DMS 273 treated with DMSO at 0.1 percent for 48 hours (cell line): Measurements from ENCODE around the gene LTA4H.
"Not testable (repeated sequence)": the region's sequence is repeated elsewhere in the genome, so short reads cannot be mapped to it uniquely, and the experiment has no call there.

Experiments used
- DNase-seq: peaks from one replicate; lab custom pipeline; 2025; lab: John Stamatoyannopoulos, UW

The LTA4H gene

DNA sequence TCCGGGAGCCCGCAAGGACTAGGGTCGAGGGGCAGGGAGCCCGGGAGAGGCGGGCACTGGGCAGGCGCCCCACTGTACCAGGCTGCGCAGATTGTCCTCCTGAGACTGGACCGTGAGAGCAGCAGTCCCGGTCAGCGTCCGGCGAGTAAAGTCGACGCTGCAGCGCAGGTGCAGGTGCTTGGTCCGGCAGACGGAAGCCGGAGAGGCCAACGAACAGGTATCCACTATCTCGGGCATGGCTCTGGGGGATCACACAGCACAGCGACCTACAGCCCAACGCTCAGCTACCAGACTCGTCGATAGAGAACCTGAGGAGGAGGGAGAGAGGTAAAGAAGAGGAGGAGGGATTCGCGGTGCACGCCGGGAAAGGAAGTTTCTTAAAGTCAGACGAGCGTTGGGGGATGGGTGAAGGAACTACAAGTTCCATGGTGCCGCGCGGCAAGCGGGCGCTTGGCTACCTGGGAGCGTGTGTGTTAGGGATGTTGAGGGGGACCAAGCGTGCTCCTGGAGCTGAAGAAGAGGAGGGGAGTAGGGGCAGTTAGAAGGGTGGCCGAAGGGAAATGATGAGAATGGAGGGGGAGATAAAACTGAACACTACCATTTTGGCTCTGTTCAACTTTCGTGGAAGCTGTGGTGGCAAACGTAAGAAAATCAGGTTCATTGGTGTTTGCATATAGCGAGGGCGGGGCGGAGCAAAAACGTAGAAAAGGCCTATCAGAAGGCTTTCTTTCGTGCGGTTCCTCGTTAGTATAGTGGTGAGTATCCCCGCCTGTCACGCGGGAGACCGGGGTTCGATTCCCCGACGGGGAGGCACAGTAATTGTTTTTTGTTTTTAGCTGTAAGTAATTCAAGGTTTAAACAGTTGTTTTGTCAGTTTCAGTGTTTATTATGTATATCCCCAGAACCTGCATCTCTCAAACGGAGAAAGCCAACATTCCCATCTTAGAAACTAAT is at the start of gene LTA4H:
TSS of gene LTA4H (minus strand) at position 305 of the 954 bp plus-strand sequence. CDS start at position 237, 68 bp downstream.
- DNase-seq, result peak; percentile 97

- no peak for DNase-seq
Measured at GRCh38 chr12:96084624-96085023, 49.2 kb upstream of the LTA4H start.

DNA sequence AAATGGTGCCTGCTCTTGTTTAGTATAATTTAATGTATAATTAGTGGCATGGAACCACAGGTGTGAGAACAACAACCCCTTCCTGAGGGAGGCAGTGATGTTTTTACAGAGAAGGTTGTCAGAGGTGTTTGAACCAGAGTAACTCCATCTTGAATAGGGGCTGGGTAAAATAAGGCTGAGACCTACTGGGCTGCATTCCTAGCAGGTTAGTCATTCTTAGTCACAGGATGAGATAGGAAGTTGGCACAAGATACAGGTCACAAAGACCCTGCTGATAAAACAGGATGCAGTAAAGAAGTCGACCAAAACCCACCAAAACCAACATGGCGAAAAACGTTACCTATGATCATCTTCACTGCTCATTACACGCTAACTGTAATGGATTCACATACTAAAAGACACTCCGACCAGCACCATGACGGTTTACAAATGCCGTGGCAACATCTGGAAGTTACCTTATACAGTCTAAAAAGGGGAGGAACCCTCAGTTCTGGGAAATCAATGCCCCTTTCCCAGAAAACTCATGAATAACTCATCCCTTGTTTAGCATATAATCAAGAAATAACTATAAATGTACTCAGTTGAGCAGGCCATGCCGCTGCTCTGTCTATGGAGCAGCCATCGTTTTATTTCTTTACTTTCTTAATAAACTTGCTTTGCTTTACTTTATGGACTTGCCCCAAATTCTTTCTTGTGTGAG is 47.8 kb upstream of the LTA4H start:
- no peak for DNase-seq

- DNase-seq, result no peak
Measured at GRCh38 chr12:96081596-96081995, 46.2 kb upstream of the LTA4H start.

DNA sequence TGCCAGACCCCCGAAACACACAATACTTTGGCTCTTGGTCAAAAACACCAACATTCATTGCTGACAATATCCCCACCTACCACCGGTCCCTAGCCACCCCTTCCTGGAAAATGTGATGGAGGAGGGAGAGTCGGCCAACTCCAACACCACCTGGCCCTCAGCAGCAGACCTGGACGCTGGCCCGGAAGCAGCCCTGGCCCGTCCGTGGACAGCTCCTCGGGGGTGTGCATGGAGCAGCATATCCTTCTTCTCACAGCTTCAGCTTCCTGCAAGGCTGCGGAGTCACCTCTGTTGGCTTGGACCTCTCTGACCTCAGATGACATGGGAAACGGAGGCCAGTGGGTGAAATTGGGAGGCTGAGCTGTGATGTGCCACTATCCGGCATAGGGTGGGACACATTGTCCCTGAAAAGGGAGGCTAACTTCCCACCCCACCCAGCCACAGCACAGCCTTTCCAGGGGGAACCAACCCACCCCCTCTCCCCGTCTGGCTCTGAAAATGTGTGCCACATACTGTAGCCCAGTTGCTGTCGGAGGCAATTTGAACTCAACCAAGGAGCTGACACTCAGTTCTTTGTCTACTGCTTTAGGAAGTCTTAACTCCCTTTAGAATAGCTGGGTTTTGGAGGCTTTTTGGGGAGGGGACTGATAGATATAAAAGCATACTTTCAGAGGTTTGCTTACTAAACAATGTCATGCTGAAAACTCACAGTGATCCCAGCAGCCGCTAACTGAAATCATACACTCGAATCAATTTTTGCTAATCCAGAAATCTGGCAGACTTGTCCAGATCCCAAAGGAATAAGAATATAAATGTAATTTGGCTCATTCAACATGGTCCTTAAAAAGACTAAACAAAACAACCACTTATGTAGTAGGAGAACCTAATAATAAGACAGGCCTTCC is 43.1 kb upstream of the LTA4H start:
- no peak for DNase-seq

GRCh38 chr12:96077081-96077480 is 41.7 kb upstream of the LTA4H start:
- no peak for DNase-seq

GRCh38 chr12:96075560-96075959 is 40.2 kb upstream of the LTA4H start:
- DNase-seq, result no peak

DNA sequence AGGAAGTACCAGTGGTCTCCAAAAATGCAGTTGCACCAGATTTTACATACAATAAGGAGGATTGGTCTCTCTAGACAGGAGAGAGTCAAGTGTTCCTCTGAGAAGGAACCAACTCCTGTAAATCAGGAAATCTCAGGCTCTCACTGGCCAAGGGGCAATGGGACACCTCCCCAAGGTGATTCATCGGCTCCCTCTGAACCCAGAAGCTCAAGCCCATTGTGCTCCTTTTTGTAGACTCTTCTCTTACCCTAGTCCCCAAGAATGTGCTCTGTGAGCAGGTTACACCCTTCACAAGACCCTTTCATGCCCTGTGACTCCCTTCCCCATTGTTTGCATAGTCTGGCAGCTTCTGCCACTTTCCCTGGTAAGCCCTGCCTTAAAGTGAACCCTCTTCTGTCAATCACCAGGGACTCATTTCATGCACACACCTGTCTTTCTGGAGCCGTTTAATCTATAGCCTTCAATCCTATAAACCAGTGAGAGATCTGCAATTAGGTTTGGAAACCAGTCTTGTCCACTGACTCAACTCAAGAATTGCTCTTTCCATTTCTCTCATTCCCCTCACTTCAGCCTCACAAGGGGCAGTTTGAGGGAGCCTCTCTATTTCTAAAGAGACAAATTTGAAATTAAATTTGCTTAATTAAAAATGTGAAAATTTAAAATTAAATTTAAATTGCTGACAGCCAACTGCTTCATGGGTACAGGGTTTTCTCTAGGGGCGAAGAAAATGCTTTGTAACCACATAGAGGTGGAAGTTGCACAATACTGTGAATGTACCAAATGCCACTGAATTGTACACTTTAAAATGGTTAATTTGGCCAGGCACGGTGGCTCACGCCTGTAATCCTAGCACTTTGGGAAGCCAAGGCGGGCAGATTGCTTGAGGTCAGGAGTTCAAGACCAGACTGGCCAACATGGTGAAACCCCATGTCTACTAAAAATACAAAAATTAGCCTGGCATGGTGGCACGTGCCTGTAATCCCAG is 38.3 kb upstream of the LTA4H start:
- DNase-seq, result no peak

DNA sequence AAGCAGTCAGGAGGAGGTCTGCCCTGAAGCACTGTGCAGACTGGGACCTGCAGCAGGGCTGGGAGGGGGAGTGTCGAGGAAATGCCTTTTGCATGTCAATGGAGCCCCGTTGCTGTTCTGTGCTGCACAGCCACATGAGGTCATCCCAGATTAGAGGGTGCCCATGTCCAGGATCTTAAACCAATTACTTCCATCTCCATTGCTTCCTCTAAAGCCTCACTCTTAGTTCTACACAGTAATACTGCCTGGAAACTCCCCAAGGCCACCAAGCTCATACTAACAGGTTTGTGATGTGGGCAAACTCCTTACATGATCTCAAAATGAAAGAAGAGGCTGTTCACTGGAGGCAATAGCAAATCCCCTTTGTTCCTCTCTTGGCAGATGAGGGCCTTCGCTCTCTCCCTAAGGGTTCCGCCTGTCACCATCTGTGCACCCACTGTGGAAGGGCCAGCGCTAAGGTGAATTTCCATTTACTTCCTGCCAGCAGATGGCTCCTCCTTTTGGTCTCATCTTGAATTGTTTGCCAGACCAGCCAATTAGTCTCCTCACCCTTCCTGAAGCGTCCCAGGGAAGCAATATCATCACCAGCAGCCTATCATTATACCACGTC is 35.4 kb upstream of the LTA4H start:
- DNase-seq, result peak; percentile 88

- no peak for DNase-seq
Measured at GRCh38 chr12:96069511-96070231, 34.3 kb upstream of the LTA4H start.

GRCh38 chr12:96068636-96069035 is 33.2 kb upstream of the LTA4H start:
- no peak for DNase-seq

GRCh38 chr12:96068111-96068510 is 32.7 kb upstream of the LTA4H start:
- DNase-seq, result no peak

DNA sequence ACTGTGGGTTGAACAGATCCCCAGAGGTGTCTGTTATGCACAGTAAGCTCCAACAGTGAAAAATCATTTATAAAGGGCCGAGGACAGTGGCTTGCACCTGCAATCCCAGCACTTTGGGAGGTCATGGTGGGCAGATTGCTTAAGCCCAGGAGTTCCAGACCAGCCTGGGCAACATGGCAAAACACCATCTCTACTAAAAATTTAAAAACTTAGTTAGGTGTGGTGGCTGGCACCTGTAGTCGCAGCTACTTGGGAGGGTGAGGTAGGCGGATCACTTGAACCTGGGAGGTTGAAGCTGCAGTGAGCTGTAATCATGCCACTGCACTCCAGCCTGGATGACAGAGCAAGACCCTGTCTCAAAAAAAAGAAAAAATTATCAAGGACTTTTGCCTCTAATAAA is 30.4 kb upstream of the LTA4H start:
- DNase-seq, result not testable (repeated sequence)

DNA sequence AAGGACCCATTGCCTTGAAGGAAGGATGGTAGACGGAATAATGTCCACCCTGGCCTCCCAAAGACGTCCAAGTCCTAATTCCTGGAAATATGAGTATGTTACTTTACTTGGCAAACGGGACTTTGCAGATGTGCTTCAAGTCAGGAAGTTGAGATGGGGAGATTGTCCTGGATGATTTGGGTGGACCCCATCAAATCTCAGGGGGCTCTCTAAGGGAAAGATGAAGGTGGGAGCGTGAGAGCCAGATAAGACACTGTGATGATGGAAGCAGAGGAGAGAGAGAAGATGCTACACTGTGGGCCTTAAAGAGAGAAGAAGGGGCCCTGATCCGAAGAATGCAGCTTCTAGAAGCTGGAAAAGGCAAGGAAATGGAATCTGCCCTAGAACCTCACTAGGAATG is 29.6 kb upstream of the LTA4H start:
- no peak for DNase-seq

DNA sequence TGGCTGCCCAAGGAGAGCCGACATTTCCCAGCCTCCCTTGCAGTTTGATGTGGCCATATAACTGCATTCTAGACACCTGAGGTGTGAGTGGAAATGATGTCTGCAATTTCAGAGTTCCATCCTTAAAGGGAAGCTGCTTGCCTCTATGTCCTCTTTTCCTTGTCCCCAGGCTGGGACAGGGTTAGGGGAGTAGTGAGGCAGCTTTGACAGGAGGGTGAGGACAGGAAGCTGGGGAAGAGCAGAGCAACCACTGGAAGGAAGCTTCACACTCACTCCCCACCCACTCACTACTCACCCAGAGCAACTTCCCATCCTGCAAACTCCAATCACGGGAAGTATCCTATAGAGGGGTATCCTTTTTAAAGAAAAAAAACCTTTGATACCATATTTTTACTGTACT is 28.9 kb upstream of the LTA4H start:
- DNase-seq, result no peak

- DNase-seq, result no peak
Measured at GRCh38 chr12:96063046-96063445, 27.7 kb upstream of the LTA4H start.

DNA sequence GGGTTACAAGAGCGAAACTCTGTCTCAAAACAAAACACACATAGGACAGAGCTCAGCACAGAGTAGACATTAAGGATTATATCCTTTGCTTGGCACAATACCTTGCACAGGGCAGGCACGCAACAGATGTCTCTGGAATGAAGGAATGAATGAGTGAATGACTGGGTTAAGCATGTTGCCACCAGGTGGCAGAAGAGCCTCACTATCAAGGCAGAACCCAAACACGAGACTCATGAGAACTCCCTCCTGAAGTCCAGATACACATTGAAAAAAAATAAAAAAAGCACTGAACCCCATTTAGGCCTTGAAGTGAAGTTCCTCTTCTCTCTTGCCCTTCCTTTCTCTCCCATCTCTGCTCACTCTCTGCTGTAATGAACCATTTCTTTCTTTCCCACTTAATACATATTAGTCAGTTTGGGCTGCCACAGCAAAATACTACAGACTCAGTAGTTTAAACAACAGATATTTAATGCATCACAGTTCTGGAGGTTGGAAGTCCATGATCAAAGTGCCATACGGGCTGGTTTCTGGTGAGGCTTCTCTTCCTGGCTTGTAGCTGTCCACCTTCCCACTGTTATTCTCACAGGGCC is 26.6 kb upstream of the LTA4H start:
- peak; percentile 49 for DNase-seq

GRCh38 chr12:96061323-96061722 is 25.9 kb upstream of the LTA4H start:
- no peak for DNase-seq

- DNase-seq, result no peak
Measured at GRCh38 chr12:96060041-96060440, 24.7 kb upstream of the LTA4H start.
